GM19438 (cell line): ENCODE data around the gene DBNDD1.
"Not testable (repeated sequence)": the region's sequence is repeated elsewhere in the genome, so short reads cannot be mapped to it uniquely, and the experiment has no call there.

Source experiments
- ATAC-seq: cut with Tn5 transposase; IDR thresholded peaks from one replicate; pipeline ENCODE4 v1.9.1; 2021; ENCODE audit warnings: low read depth; ENCODE audit not compliant: unreplicated experiment

DBNDD1 gene, protein sequence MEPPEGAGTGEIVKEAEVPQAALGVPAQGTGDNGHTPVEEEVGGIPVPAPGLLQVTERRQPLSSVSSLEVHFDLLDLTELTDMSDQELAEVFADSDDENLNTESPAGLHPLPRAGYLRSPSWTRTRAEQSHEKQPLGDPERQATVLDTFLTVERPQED

DNA sequence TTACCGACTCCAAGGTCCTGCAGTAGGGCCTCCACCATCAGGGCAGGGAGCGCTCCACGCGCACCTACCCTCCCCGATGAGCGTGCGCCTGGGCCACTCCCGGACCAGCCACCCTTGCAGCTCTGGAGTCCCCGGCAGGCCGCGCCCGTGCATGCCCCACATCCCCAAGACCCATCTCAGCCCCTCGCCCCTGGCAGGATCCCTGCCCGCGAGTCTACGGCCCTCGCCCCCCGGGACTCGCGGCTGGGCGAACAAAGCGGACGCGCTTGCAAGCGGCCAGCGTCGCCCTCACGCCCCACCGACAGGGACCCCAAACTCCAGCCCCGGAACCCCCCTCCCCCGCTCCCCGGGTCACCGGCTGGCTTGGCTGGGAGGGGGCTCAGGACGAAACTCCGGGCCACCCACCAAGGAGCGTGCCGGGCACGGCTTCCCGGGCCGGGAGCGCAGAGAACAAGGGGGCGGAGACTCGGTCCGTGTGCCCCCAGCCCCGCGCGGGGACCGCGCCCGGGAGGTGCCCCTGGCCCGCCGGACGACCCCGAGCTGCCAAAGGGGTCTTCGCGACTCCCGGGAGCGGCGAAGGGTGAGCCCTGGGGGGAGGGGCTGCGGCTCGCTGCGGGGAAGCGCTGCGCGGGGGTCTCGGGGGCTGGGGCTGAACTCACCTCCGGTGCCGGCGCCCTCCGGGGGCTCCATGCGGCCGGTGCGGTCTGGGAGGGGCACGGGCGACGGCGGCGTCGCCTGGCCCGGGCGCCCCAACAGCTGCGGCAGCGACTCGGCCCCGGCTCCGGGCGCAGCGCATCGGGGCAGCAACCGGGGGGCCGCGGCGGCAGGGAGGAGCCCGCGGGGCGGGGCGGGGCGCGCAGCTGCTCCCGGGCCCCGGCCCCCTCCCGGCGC, at the start of gene DBNDD1:
Gene DBNDD1, minus strand, starts transcription at position 805 of the 891 bp plus-strand sequence. Its CDS starts 115 bp downstream, at position 690.
- no peak for ATAC-seq

DNA sequence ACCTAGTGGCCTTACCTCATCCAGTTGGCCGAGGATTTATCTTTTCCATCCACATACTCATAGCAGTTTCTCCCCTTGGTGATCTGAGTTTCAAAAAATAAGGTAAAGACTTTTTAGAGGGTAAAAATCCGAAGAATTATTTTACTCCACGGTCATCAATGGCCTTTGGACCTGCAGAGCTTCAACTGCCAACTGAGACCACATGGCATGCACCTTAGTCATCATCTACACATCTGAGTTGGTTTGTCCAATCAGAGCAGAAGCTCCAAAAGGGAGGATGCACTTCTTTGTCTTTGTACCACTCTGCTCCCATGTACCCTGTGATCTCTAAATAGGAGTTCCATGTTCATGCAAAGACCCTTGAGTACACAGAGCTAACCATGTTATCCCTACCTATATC, 42.2 kb upstream of the DBNDD1 start:
- ATAC-seq, result no peak

DNA sequence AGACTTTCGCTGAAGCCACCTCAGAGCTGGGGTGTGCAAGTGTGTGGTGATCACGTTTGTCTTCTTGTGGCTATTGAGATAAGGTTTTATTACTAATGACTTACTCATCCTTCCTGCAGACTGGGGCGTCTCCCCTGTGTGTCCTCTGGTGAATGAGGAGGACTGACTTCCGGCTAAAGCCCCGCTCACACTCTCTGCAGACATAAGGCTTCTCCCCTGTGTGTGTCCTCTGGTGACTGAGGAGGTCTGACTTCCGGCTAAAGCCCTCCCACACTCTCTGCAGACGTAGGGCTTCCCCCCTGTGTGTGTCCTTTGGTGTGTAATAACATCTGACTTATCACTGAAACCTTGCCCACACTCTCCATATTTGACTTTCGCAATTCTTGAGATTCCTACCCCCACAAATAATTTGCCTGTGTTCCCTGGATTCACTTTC, 38.5 kb upstream of the DBNDD1 start:
- ATAC-seq, result no peak

DNA sequence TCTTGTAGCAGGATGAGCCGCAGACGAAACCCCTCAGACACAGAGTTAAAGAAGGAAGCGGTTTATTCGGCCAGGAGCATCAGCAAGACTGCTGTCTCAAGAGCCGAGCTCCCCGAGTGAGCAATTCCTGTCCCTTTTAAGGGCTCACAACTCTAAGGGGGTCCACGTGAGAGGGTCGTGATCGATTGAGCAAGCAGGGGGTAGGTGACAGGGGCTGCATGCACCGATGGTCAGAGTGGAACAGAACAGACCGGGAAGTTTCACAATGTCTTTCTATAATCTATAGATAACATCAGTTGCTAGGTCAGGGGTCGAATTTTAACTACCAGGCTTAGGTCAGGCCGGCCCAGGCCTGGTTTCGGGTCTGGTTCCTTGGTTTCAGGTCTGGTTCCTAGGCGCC, 37.3 kb upstream of the DBNDD1 start:
- ATAC-seq, result not testable (repeated sequence)

DNA sequence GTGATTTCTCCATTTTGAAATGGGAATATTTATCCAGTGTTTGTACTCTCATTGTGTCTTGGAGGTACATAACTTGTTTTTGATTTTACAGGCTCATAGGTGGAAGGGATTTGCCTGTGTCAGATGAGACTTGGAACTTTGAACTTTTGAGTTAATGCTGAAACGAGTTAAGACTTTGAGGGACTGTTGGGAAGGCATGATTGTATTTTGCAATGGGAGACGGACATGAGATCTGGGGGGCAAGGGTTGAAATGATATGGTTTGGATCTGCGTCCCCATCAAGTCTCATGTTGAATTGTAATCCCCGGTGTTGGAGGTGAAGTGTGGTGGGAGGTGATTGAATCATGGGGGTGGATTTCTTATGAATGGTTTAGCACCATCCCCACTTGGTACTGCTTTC, 36.1 kb upstream of the DBNDD1 start:
- ATAC-seq, result no peak

DNA sequence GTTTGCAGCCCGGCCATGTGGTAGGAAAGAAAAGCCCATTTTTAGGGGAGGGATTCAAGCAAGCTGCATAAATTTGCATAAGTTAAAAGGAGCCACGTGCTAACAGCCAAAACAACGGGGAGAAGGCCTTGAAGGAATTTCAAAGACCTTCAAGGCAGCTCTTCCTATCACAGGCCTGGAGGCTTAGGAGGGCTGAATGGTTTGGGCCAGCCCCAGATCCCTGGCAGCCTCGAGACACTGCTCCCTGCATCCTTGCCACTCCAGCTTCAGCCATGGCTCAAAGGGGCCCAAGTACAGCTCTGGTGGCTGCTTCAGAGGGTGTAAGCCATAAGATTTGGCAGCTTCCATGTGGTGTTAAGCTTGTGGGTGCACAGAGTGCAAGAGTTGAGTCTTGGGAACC, 35.3 kb upstream of the DBNDD1 start:
- no peak for ATAC-seq

DNA sequence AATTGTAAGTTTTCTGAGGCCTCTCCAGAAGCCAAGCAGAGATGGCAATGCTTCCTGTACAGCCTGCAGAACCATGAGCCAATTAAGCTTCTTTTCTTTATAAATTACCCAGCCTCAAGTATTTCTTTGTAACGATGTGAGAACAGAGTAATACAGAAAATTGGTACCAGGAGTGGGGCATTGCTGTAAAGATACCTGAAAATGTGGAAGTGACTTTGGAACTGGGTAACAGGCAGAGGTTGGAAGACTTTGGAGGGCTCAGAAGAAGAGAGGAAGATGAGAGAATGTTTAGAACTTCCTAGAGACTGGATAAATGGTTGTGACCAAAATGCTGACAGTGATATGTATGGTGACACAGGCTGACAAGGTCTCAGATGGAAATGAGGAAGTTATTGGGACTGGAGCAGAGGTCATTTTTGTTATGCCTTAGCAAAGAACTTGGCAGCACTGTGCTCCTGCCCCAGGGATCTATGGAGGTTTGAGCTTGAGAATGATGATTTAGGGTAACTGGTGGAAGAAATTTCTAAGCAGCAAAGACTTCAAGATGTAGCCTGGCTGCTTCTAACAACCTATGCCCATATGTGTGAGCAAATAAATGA, 34.7 kb upstream of the DBNDD1 start:
- no peak for ATAC-seq

DNA sequence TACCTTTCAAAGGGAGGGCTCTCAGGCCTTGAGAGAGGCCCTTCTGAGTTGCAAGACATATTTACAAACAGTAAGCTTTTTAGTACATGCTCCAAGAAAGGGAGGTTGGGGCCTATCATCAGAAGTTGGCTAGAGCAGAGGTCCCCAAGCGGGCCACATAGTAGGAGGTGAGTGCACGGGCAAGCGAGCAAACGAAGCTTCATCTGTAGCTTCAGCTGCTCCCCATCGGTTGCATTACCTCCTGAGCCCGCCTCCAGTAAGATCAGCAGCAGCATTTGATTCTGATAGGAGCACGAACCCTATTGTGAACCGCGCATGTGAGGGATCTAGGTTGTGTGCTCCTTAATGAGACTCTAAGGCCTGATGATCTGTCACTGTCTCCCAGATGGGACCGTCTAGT, 31.7 kb upstream of the DBNDD1 start:
- no peak for ATAC-seq

DNA sequence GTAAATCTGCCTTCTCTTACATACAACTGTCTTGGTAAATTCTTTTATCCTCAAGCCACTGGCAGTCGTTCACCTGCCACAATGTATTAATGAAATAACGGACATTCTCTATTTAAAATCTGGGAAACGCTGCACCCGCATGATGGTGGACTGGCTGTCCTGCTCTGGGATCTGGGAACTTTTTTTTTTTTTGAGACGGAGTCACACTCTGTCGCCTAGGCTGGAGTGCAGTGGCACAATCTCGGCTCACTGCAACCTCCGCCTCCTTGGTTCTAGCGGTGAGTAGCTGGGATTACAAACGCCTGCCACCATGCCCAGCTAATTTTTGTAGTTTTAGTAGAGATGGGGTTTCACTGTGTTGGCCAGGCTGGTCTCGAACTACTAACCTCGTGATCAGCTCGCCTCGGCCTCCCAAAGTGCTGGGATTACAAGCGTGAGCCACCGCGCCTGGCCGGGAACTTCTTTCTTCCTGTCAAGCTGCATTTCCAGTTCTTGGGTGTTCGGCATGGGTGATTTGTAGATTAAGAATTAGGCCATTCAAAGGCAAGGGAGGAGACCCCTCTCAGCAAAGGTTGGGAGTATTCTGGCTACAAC, 29.6 kb upstream of the DBNDD1 start:
- ATAC-seq, result no peak

DNA sequence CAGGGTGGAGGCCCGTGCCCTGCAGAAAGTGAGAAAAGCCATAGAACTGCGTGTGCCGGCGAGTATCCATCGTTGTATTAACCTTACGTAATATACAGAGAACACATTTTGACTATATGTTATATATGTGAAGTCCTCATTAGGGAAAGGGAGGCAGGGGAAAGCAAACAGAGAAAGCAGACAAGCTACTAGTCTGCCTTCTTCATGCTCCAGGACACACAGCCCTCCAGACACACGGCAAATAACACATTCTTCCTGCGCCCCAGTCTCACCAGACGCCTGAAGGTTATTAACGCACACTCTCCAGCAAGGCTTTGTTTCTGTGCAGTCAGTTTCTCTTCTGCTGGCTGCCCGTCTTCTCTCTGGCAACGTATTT, 29.1 kb upstream of the DBNDD1 start:
- ATAC-seq, result no peak

DNA sequence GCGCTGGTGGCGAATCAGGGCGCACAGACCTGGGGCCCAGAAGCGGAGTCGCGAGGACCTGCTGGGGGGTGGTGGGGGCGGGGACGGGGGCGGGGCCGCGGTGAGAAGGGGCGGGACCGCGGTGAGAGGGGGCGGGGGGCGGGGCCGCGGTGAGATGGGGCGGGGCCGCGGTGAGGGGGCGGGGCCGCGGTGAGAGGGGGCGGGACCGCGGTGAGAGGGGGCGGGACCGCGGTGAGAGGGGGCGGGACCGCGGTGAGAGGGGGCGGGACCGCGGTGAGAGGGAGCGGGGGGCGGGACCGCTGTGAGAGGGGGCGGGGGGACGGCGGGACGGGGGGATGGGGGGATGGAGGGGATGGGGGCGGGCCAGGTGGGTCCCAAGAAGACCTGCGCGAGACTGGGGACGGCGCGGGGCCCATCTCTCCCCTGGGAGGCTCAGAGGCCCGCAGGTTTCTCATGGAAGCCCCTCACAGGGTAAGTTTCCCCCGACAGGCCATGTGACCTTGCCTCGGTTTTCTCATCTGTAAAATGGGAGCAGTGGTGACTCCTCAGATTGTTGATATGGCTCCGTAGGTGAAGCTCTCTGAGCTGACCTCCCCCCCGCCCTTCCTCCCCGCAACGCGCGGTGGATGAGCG, 28.6 kb upstream of the DBNDD1 start:
- no peak for ATAC-seq

DNA sequence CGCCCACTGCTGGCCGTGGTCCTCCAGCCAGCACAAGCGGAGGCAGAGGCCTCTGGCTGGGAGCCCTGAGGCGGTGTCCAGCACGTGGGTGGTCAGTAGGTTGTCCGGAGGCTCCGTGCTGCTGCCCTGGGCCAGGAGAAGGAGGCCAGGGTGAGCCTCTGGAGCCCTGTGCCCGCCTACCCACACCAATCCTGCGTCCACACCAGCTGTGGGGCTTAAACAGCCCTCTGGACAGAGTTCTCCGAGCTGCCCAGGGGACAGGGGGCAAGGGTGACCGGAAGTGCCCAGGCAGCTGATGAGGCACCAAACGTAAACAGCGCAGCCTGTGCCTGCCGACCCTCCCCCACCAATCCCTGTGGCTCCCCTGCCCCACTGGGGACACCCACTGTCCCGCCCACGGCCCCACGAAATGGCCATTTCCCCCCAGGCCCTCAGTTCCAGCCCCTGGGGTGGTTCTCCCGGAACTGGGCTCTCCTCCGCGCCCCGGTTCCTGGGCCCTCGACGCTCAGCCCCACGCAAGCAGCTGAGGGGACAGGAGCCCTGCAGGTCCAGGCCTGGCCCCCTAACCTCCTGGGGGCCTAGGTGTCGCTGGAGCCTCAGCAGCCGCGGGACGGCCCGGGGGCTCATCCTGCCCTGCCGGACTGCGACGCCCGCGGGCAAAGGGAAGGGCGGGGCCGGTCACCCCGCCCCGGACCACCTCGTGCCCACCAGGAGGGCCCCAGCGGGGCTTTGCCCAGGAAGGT, 27.9 kb upstream of the DBNDD1 start:
- no peak for ATAC-seq

DNA sequence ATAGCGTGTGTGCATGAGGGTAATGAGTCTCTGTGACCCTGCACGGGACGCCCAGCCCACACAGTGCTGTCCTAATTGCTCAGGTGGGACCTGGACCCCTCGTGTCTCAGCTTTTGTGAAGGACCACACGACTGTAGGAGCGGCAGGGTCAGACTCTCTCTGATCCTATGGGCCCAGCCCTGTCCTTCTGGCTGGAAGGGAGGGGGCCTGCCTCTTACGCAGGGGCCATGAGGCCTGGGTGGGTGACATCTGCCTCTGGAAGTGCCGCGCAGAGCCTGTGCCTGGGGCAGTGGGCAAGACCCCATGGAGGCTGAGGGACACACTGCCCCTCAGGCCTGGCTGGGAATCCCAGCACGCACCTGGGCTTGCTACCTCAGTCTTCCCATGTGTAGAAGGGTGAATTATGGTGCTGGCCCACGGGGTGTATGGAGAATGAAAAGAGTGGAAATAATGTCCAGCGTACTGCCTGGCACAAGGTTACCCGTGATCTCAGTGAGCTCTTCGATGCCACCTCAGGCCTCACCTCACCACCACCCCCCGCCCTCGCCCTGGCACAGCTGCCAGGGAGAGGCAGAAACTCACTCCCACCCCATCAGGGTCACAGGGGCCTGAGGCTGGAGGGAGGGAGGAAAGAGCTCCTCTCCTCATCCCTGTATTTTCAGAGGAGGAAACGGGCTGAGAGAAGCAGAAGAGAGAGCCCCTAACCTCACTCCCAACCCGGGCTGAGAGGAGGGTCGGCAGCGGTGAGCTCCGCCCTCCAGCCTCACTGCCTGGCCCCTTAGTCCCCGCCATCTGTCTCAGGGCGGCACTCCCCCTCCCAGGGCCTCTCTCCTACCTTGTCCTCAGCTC, 27.1 kb upstream of the DBNDD1 start:
- no peak for ATAC-seq

DNA sequence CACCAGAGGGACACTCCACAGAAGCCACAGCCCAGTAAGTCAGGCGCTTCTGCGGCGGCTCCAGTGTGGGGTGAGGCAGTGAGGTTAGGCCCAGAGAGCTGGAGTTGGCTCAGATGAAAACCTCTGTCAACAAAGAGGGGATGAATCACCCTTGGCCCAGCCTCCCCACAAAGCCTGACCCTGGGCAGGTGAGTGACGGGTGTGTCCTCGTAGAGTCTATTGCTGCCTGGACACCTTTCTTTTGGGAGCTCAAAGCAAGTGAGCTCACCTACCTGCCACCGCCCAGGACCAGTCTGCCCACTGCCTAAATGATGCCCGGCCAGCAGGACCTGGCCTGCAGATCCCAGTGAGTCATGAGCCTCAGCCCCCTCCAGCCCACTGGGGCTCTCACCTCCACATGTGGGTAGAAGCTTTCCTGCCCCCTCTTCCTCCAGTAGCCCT, 24.9 kb upstream of the DBNDD1 start:
- no peak for ATAC-seq

DNA sequence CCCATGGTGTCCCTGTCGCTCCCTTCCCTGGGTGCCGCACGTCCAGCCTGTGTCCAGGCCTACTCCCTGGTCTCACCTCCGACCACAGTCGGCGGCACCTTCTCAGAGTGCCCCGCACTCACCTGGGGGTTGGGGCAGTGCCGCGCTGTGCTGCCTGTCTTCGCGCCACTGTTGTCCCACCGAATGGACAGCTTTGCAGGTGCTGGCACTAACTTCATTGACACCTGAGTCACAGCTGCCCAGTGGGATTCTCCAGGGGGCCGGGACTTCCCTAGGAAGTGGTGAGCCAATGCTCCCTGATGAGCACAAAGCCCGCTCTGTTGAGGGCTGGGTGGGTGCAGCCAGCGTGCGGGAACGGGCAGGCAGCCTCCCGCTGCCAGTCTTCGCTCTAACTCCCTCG, 24.3 kb upstream of the DBNDD1 start:
- no peak for ATAC-seq

DNA sequence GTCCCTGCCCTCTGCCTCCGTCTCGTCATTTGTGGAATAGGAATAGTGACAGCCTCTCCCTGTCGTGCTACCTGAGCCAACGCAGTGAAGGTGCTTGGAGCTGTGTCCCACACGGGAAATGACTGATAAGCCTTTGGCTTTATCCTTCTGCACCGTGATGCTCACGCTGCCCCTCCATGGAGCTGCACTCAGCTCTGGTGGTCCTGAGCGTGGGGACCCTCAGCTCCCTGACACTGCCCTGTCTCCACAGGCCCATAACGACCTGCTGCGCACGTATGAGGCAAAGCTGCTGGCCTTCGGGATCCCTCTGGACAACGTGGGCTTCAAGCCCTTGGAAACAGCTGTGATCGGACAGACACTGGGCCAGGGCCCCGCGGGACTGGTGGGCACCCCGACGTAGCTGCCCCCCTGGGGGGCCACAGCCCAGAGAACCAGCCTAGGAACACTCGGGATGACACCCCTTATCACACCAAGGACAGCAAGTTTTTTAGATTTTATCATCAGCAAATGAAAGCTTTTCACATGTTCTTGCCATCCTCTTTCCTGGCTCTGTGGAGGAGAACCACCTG, 23.8 kb upstream of the DBNDD1 start:
- no peak for ATAC-seq

DNA sequence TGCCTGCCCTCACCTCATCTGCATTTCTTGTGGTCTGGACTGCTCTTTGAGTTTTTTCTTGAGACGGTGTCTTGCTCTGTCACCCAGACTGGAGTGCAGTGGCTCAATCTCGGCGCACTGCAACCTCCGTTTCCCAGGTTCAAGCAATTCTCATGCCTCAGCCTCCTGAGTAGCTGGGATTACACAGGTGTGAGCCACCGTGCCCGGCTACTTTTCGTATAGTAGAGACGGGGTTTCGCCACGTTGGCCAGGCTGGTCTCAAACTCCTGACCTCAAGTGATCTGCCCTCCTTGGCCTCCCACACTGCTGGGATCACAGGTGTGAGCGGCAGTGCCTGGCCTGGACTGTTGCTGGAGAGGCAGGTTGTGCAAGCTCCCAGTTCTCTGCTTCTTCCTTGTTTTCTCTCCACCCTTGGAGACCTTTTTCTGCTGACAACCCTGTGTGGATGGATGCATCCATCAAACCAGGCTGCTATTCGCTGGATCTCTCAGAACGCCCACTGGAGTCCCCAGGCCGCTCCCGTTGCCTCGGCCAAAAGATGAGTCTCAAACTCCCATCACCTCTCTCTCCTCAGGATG, 22.7 kb upstream of the DBNDD1 start:
- no peak for ATAC-seq

DNA sequence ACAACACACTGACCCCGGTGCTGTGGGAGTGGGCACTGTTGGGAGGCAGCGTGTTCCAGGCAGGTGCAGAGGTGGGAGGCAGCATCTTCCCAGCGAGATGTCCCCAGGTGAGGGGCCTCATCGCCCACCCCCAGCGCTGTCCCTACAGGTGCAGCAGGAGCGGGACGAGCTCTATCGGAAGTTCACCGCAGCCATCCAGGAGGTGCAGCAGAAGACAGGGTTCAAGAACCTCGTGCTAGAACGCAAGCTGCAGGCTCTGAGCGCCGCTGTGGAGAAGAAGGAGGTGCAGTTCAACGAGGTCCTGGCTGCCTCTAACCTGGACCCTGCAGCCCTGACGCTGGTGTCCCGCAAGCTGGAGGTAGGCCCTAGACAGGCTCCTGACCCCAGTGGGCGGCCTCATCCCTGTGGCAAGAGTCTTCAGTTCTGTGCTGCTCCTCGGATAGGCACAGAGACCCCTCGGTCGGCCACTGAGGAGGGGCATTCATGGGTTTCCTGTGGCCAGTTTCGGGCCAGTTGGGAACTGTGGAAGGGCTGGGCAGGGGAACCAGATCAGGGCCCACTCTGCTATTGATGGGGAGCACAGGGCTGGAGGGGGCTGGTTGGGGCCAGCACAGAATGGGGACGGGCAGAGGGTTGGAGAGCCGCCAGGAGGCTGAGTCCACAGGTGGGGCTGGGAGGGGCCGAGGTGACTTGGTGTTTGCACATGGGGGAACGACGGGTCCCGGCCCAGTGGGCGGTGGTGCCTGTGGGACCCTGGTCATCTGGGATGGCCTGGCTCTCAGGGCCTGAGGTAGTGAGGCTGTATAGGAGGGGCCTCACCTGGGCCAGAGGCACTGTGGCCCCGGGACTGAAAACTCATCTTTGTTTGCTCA, 21.1 kb upstream of the DBNDD1 start:
- no peak for ATAC-seq
